Activated CD8-positive, alpha-beta T cell treated with anti-CD3 and anti-CD28 coated beads for 36 hours (primary cell): Measurements from ENCODE around the gene DCST2. TPM values are rescaled to one million over a fixed set of nuclear protein-coding genes. Genes with fewer than 3 reads are reported as not detected.

ENCODE experiments used
- ATAC-seq: fragments of 200-7000 bp; cut with Tn5 transposase; one replicate; pipeline ENCODE4 v1.10.0; 2021; ENCODE audit warnings: mild to moderate bottlenecking, moderate library complexity
- CTCF ChIA-PET: fragments of 350-600 bp; sonication (Branson Sonifier 250); formaldehyde crosslinking; loops from one replicate; lab custom pipeline; 2021; ENCODE audit warnings: antibody characterized with exemption; lab: Charles Lee
- POLR2A ChIA-PET: fragments of 350-600 bp; sonication (Branson Sonifier 250); formaldehyde crosslinking; loops from one replicate; lab custom pipeline; 2021; ENCODE audit warnings: antibody characterized with exemption; lab: Charles Lee
- DNase-seq: peaks from one replicate; pipeline ENCODE4 v3.0.0-alpha.2; 2020
- H3K27ac Mint-ChIP-seq: one replicate; pipeline ENCODE4 v1.8.0; 2021; ENCODE audit warnings: mild to moderate bottlenecking, mixed read lengths
- H3K27me3 Mint-ChIP-seq: one replicate; pipeline ENCODE4 v1.8.0; 2021; ENCODE audit warnings: mixed read lengths
- H3K36me3 Mint-ChIP-seq: one replicate; pipeline ENCODE4 v1.8.0; 2021; ENCODE audit warnings: low read depth, mixed read lengths
- H3K4me1 Mint-ChIP-seq: one replicate; pipeline ENCODE4 v1.8.0; 2021; ENCODE audit warnings: low read depth, mixed read lengths
- H3K4me3 Mint-ChIP-seq: one replicate; pipeline ENCODE4 v1.8.0; 2021; ENCODE audit warnings: mild to moderate bottlenecking, moderate library complexity, mixed read lengths
- H3K9me3 Mint-ChIP-seq: one replicate; pipeline ENCODE4 v1.8.0; 2021; ENCODE audit warnings: mixed read lengths
- intact Hi-C: fragments of 100-400 bp; cut with micrococcal nuclease; formaldehyde crosslinking; loops from one replicate; pipeline ENCODE4 v1.10.0; 2022
- microRNA-seq: library from miRNA; unstranded; fragments of <30 nt; microRNA quantifications from one replicate; pipeline ENCODE4 v1.2.0, GENCODE V29; 2022; ENCODE audit warnings: borderline microRNAs expressed, borderline replicate concordance
- total RNA-seq, 2 experiments: library from RNA; stranded (reverse); gene quantifications; one replicate each; pipeline ENCODE4 v1.2.3, GENCODE V29; 2021
- TF ChIP-seq, protein P1 (sequence below): fragments of 200-600 bp; IDR thresholded peaks from one replicate; pipeline ENCODE4 v1.8.0; 2022; ENCODE audit warnings: antibody characterized with exemption, mild to moderate bottlenecking

Gene DCST2
- total RNA-seq, 2 experiments from 2014 or later, result 0.20 to 0.36 TPM

DNA sequence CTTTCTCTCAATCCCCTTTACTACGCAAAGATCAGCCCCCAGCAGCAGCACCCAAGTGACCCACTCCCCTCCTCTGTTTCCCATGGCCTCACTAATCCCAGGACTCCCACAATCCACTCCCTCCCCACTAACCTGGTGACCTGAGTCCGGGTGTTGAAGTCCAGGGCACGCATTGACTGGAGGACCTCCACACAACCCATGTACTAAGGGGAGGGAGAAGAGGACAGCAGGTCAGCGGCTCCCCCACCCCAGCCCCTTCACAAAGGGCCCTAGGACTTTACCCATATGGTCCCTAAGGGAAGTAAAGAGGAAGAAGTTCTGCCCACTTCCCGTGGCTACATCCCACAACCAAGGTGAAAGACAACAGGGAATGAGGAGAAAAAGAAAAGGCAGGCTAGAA is 64.3 kb downstream of the DCST2 start:
- peak overlapping the region; percentile 69 for H3K27ac Mint-ChIP-seq
- TF ChIP-seq, protein P1, sequence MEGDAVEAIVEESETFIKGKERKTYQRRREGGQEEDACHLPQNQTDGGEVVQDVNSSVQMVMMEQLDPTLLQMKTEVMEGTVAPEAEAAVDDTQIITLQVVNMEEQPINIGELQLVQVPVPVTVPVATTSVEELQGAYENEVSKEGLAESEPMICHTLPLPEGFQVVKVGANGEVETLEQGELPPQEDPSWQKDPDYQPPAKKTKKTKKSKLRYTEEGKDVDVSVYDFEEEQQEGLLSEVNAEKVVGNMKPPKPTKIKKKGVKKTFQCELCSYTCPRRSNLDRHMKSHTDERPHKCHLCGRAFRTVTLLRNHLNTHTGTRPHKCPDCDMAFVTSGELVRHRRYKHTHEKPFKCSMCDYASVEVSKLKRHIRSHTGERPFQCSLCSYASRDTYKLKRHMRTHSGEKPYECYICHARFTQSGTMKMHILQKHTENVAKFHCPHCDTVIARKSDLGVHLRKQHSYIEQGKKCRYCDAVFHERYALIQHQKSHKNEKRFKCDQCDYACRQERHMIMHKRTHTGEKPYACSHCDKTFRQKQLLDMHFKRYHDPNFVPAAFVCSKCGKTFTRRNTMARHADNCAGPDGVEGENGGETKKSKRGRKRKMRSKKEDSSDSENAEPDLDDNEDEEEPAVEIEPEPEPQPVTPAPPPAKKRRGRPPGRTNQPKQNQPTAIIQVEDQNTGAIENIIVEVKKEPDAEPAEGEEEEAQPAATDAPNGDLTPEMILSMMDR, result no peak
- POLR2A ChIA-PET, result interaction anchor here (0.9 kb wide), 1 partner anchor 13 kb away, joined by 3 read pairs; the partner anchor contains the start of gene PBXIP1
- H3K36me3 Mint-ChIP-seq, result peaks cover 20% of the 10 kb centered on the region
- H3K27me3 Mint-ChIP-seq, result no peaks in the 10 kb centered on the region
- CTCF ChIA-PET, result interaction anchor here (1.3 to 6.5 kb wide), 4 partner anchors 8 to 82 kb away, joined by 3 to 34 read pairs (median 18); partner anchors contain the start of genes ADAM15 and PYGO2
- no peaks in the 10 kb centered on the region for H3K9me3 Mint-ChIP-seq
- DNase-seq, result no peak
- peaks cover 27% of the 10 kb centered on the region for H3K4me1 Mint-ChIP-seq
- no peak for ATAC-seq
- intact Hi-C loops, result no loop called here
- no peak overlapping the region for H3K4me3 Mint-ChIP-seq

DNA sequence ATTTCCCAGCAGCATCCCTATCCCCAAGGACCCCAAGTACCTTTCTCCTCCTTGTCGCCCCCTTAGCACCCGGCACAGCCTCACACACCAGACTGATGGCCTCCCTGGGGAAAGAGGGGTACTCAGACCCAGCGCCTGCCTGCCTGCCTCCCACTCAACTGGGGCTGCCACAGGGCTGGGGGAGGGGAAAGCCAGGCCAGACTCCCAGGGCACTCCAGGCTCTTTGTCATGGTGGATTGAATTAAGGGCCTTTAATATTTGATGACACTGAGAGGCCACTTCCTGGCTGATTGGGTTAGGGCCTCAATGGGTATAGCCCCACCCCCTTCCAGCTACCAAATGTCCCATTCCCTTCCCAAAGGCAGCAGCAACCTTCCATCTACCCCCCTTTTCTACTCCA is 64.8 kb downstream of the DCST2 start:
- intact Hi-C loops, result no loop called here
- TF ChIP-seq, protein P1, result no peak
- no peak for DNase-seq
- ChIA-PET CTCF (no interaction called here), POLR2A (interaction anchor here (0.9 kb wide), 1 partner anchor 13 kb away, joined by 3 read pairs; the partner anchor contains the start of gene PBXIP1)
- peak overlapping the region; percentile 69 for H3K27ac Mint-ChIP-seq
- H3K27me3 Mint-ChIP-seq, result no peaks in the 10 kb centered on the region
- peaks cover 22% of the 10 kb centered on the region for H3K36me3 Mint-ChIP-seq
- no peak for ATAC-seq
- no peak overlapping the region for H3K4me3 Mint-ChIP-seq
- H3K4me1 Mint-ChIP-seq, result peaks cover 30% of the 10 kb centered on the region
- no peaks in the 10 kb centered on the region for H3K9me3 Mint-ChIP-seq

Small RNAs within 50 kb of the gene (microRNA-seq; reads per million reads assigned to microRNA genes)
- gene MIR4258, result not detected

Other genes with a start within 250 kb of the DCST2 start
- gene KCNN3, start 163.5 kb downstream of the DCST2 start, total RNA-seq, result under 1 TPM in 1 of 2 experiments, not detected in 1; 0.11 TPM
- gene PMVK, start 97.1 kb downstream of the DCST2 start, total RNA-seq, result 10 to 100 TPM; 32.3 to 33.2 TPM
- gene PBXIP1, start 77.7 kb downstream of the DCST2 start, total RNA-seq, result 10 to 100 TPM; 17.7 to 19.4 TPM
- 10 to 100 TPM; 21.2 to 21.8 TPM for gene PYGO2, start 72.0 kb downstream of the DCST2 start, total RNA-seq
- 10 to 100 TPM; 32.3 to 34.2 TPM for gene SHC1, start 63.0 kb downstream of the DCST2 start, total RNA-seq
- gene CKS1B, start 59.1 kb downstream of the DCST2 start, total RNA-seq, result 100 to 1,000 TPM; 172 to 173 TPM
- 10 to 100 TPM; 31.5 to 32.9 TPM for gene FLAD1, start 50.4 kb downstream of the DCST2 start, total RNA-seq
- gene LENEP, start 40.2 kb downstream of the DCST2 start, total RNA-seq, result not detected
- 10 to 100 TPM; 26.3 to 26.5 TPM for gene ZBTB7B, start 31.0 kb downstream of the DCST2 start, total RNA-seq
- gene DCST1, start within 50 bp of the DCST2 start, total RNA-seq, result not detected
- gene ADAM15, start 17.5 kb upstream of the DCST2 start, total RNA-seq, result 10 to 100 TPM; 36.4 to 37.2 TPM
- 1 to 10 TPM; 7.1 to 7.8 TPM for gene EFNA4, start 30.0 kb upstream of the DCST2 start, total RNA-seq
- 1 to 10 TPM; 5.1 to 8.6 TPM for gene EFNA3, start 45.1 kb upstream of the DCST2 start, total RNA-seq
- under 1 TPM; 0.59 to 0.60 TPM for gene EFNA1, start 94.1 kb upstream of the DCST2 start, total RNA-seq
- 10 to 100 TPM; 59.7 to 64.0 TPM for gene SLC50A1, start 102.1 kb upstream of the DCST2 start, total RNA-seq
- gene DPM3, start 106.8 kb upstream of the DCST2 start, total RNA-seq, result 10 to 100 TPM; 37.1 to 38.1 TPM
- 100 to 1,000 TPM; 124 to 125 TPM for gene KRTCAP2, start 139.5 kb upstream of the DCST2 start, total RNA-seq
- 1 to 10 TPM; 5.8 to 6.1 TPM for gene TRIM46, start 140.1 kb upstream of the DCST2 start, total RNA-seq
- gene THBS3, start 174.1 kb upstream of the DCST2 start, total RNA-seq, result 10 to 100 TPM; 11.1 to 12.0 TPM
- 10 to 100 TPM; 59.2 to 61.0 TPM for gene MTX1, start 174.9 kb upstream of the DCST2 start, total RNA-seq
- gene ENTREP3, start 221.7 kb upstream of the DCST2 start, total RNA-seq, result 10 to 100 TPM; 41.1 to 42.2 TPM
- gene SCAMP3, start 228.6 kb upstream of the DCST2 start, total RNA-seq, result 10 to 100 TPM; 81.3 to 97.2 TPM
- gene CLK2, start 239.7 kb upstream of the DCST2 start, total RNA-seq, result 10 to 100 TPM; 80.6 to 85.4 TPM
- gene HCN3, start 243.7 kb upstream of the DCST2 start, total RNA-seq, result 1 to 10 TPM; 1.5 TPM